ENCODE measurements around the gene UBR4.

The UBR4 gene

GRCh38 chr1:19068639-19069276 is 141.3 kb downstream of the UBR4 start:
- DNase-seq, result no peak

- DNase-seq, result no peak
These were observed 142.0 kb downstream of the UBR4 start for GRCh38 chr1:19067912-19068638.

GRCh38 chr1:19067182-19067911 is 142.7 kb downstream of the UBR4 start:
- DNase-seq, result peak; percentile 78

- no peak for DNase-seq
These were observed 143.2 kb downstream of the UBR4 start for GRCh38 chr1:19066874-19067181.

- DNase-seq, result no peak
These were observed 143.7 kb downstream of the UBR4 start for GRCh38 chr1:19066248-19066873.

- no peak for DNase-seq
These were observed 144.4 kb downstream of the UBR4 start for GRCh38 chr1:19065526-19066247.

- no peak for DNase-seq
These were observed 145.1 kb downstream of the UBR4 start for GRCh38 chr1:19064906-19065450.

- DNase-seq, result no peak
These were observed 146.9 kb downstream of the UBR4 start for GRCh38 chr1:19063122-19063521.

- DNase-seq, result no peak
These were observed 147.6 kb downstream of the UBR4 start for GRCh38 chr1:19062258-19063029.

GRCh38 chr1:19061798-19062197 is 148.3 kb downstream of the UBR4 start:
- DNase-seq, result no peak

GRCh38 chr1:19061343-19061742 is 148.7 kb downstream of the UBR4 start:
- DNase-seq, result no peak

GRCh38 chr1:19059773-19060172 is 150.3 kb downstream of the UBR4 start:
- no peak for DNase-seq

GRCh38 chr1:19058476-19058797 is 151.6 kb downstream of the UBR4 start:
- no peak for DNase-seq

- no peak for DNase-seq
These were observed 152.1 kb downstream of the UBR4 start for GRCh38 chr1:19057784-19058475.

GRCh38 chr1:19057182-19057779 is 152.8 kb downstream of the UBR4 start:
- DNase-seq, result no peak

GRCh38 chr1:19055701-19056100 is 154.4 kb downstream of the UBR4 start:
- DNase-seq, result no peak

- DNase-seq, result no peak
These were observed 155.1 kb downstream of the UBR4 start for GRCh38 chr1:19055001-19055400.

GRCh38 chr1:19054216-19054615 is 155.8 kb downstream of the UBR4 start:
- no peak for DNase-seq

GRCh38 chr1:19053486-19053885 is 156.6 kb downstream of the UBR4 start:
- DNase-seq, result no peak

GRCh38 chr1:19049798-19050197 is 160.3 kb downstream of the UBR4 start:
- no peak for DNase-seq

Data from retina (tissue), 1 donor.